AG04450 (cell line): ENCODE measurements around the gene FAM3D. TPM values are rescaled to one million over a fixed set of nuclear protein-coding genes. Genes with fewer than 3 reads are reported as not detected.

ENCODE experiments used
- CTCF ChIA-PET: fragments of 300-600, 350-600 bp; formaldehyde crosslinking; extraction: SDS; loops from one replicate; lab custom pipeline; 2022; ENCODE audit warnings: antibody characterized with exemption, inconsistent platforms; lab: Charles Lee
- POLR2A ChIA-PET: fragments of 350-600 bp; formaldehyde crosslinking; extraction: SDS; loops from one replicate; lab custom pipeline; 2021; ENCODE audit warnings: antibody characterized with exemption, inconsistent platforms; lab: Yijun Ruan, JAX
- DNase-seq: peaks from one replicate; pipeline ENCODE4 v3.0.0-alpha.2; 2011; ENCODE audit warnings: low read depth, low spot score
- H3K27ac ChIP-seq: one replicate; pipeline ENCODE4 v1.5.1; 2012; ENCODE audit warnings: low read depth, low read length, control low read depth
- H3K27me3 ChIP-seq: one replicate; pipeline ENCODE4 v1.6.0; 2012; ENCODE audit warnings: low read length; ENCODE audit not compliant: control insufficient read depth, insufficient read depth
- H3K4me3 ChIP-seq: 2 replicates; pipeline ENCODE4 v1.5.1; 2011; ENCODE audit warnings: mild to moderate bottlenecking, low read depth, low read length, control low read depth
- H3K9me3 ChIP-seq: 2 replicates; pipeline ENCODE4 v1.5.1; 2012; ENCODE audit warnings: low read length; ENCODE audit not compliant: control insufficient read depth, insufficient read depth
- CTCF ChIP-seq: IDR thresholded peaks from 2 replicates; pipeline ENCODE4 v1.5.1; 2011; ENCODE audit warnings: low read depth, low read length, control low read depth, inconsistent platforms
- polyA plus RNA-seq: library from polyadenylated mRNA; depleted of rRNA; stranded (reverse); fragments of >200 nt; gene quantifications from 2 replicates; pipeline ENCODE4 v1.2.3, GENCODE V29; 2011

FAM3D gene
- polyA plus RNA-seq, 1 experiment: not detected

DNA sequence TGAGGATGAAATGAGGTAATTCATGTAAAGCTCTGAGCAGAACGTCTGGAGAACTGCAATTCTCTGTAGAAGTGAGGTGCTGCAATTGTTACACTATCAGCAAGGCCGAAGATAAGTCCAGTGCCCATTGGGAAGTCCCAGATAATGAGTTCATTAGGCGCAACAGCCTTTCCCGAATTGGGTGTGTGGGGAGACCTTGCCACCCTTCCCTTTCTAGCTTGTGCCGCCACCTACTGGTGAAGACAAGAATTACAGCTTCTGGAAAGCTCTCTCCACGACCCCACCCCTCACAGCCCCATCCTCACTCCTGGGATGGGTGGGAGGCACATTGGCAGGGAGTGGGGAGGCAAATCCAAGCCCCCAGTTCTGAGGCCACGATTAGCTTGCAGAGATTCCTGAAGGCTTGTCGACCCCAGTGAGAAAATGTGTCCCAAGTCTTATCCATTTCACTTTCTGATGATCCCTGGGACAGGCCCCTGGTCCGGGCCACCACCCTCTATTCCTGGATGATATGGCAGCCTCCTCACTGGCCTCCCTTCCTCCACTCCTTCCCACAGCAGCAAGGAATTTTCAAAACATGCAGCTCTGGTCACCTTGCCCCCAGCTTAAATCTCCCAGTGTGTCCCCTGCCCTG, 36.4 kb downstream of the FAM3D start:
- CTCF ChIA-PET: interaction anchor here (0.7 to 10.3 kb wide), 35 partner anchors 9 to 660 kb away, joined by 3 to 322 read pairs (median 4); partner anchors contain the start of genes FAM107A, HTD2, KCTD6 and RPP14
- POLR2A ChIA-PET: interaction anchor here (0.6 to 0.7 kb wide), 2 partner anchors 61 to 70 kb away, joined by 3 read pairs; no protein-coding TSS in a partner anchor
- H3K4me3 ChIP-seq: no peak overlapping the region
- peak; percentile 83 for TF ChIP-seq CTCF
- H3K9me3 ChIP-seq: no peaks in the 10 kb centered on the region
- no peak for DNase-seq
- no peaks in the 10 kb centered on the region for H3K27me3 ChIP-seq
- H3K27ac ChIP-seq: no peak overlapping the region

GRCh38 chr3:58629629-58630028, 36.9 kb downstream of the FAM3D start:
- TF ChIP-seq CTCF: no peak
- Histone ChIP-seq H3K27me3 (no peaks in the 10 kb centered on the region), H3K27ac (peak overlapping the region; percentile 66), H3K9me3 (no peaks in the 10 kb centered on the region), H3K4me3 (no peak overlapping the region)
- DNase-seq: no peak
- CTCF ChIA-PET: interaction anchor here (0.8 to 10.3 kb wide), 26 partner anchors 8 to 564 kb away, joined by 3 to 322 read pairs (median 4); partner anchors contain the start of genes FAM107A, HTD2, KCTD6 and RPP14
- POLR2A ChIA-PET: interaction anchor here (0.6 to 1.8 kb wide), 2 partner anchors 61 to 69 kb away, joined by 3 to 4 read pairs; no protein-coding TSS in a partner anchor

- TF ChIP-seq CTCF: 0 out of 2 replicates have a peak, but pooled peaks have one; percentile 12
- H3K27ac ChIP-seq: peak overlapping the region; percentile 79
- H3K4me3 ChIP-seq: no peak overlapping the region; the same call in 1 of the 2 replicates
- peak; percentile 95 for DNase-seq
- ChIA-PET POLR2A (interaction anchor here (0.7 to 1.8 kb wide), 2 partner anchors 68 to 102 kb away, joined by 3 to 4 read pairs; no protein-coding TSS in a partner anchor), CTCF (interaction anchor here (0.5 to 10.3 kb wide), 6 partner anchors 10 to 138 kb away, joined by 3 to 322 read pairs (median 4); no protein-coding TSS in a partner anchor)
- no peaks in the 10 kb centered on the region for H3K27me3 ChIP-seq
- no peaks in the 10 kb centered on the region for H3K9me3 ChIP-seq
Observed at GRCh38 chr3:58628823-58629562, 37.6 kb downstream of the FAM3D start.

DNA sequence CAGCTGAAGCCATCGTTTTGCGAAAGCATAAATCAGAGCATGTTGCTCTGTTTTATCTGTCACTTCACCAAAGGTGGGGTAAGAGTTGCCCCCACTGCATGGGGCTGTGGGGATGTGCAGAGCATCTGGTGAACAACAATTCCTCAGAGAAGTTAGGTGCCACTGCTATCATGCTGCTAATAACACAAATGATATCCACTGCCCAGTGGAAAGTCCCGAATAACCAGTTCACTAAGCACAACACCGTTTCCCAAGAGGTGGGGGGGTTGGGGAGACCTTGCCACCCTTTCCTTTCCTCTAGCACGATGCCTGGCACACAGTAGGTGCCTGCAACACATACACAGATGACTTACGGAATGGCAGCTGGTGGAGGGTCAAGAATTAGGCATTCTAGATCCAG, 38.6 kb downstream of the FAM3D start:
- Histone ChIP-seq H3K27ac (peak overlapping the region; percentile 79), H3K27me3 (no peaks in the 10 kb centered on the region), H3K9me3 (no peaks in the 10 kb centered on the region), H3K4me3 (no peak overlapping the region)
- no peak for TF ChIP-seq CTCF
- DNase-seq: no peak
- CTCF ChIA-PET: interaction anchor here (0.7 to 10.3 kb wide), 4 partner anchors 11 to 59 kb away, joined by 3 to 322 read pairs (median 32); no protein-coding TSS in a partner anchor
- POLR2A ChIA-PET: interaction anchor here (0.5 to 1.8 kb wide), 2 partner anchors 67 to 260 kb away, joined by 3 to 4 read pairs; no protein-coding TSS in a partner anchor
